K562 (cell line): ENCODE data around the gene MARS1. TPM values are rescaled to one million over a fixed set of nuclear protein-coding genes. Genes with fewer than 3 reads are reported as not detected.

ENCODE experiments used
- BRD4 ChIP-seq: fragments of 200-600 bp; sonication (generic); IDR thresholded peaks from 2 replicates; pipeline ENCODE4 v1.6.1; 2017; ENCODE audit warnings: inconsistent platforms
- CCNT2 ChIP-seq: IDR thresholded peaks from 2 replicates; pipeline ENCODE4 v1.6.1; 2011; ENCODE audit warnings: borderline replicate concordance, low read depth, mild to moderate bottlenecking, moderate library complexity, mixed read lengths, low read length; ENCODE audit not compliant: insufficient read length; ENCODE audit errors: extremely low read depth
- E2F3 ChIP-seq: fragments of 250-450 bp; sonication (Bioruptor Pico); IDR thresholded peaks from 2 replicates; pipeline ENCODE4 v1.4.0; 2020; ENCODE audit warnings: mild to moderate bottlenecking
- ELF2 ChIP-seq: fragments of 250-450 bp; sonication (Bioruptor Pico); IDR thresholded peaks from 2 replicates; pipeline ENCODE4 v1.5.0; 2021; ENCODE audit warnings: mild to moderate bottlenecking
- FOS ChIP-seq: IDR thresholded peaks from 3 replicates; pipeline ENCODE4 v1.6.1; 2011; ENCODE audit not compliant: insufficient read length; ENCODE audit errors: extremely low read depth
- HES1 ChIP-seq: fragments of 450-650 bp; IDR thresholded peaks from 2 replicates; pipeline ENCODE4 v1.6.1; 2016; ENCODE audit warnings: low read depth, mild to moderate bottlenecking, moderate library complexity
- HNRNPL ChIP-seq: fragments of 200-400 bp; formaldehyde crosslinking; IDR thresholded peaks from 2 replicates; pipeline ENCODE4 v1.6.1; 2017; ENCODE audit warnings: low read depth, mild to moderate bottlenecking, low read length
- MLLT1 ChIP-seq, 2 experiments: fragments of 450-650 bp; IDR thresholded peaks; 2 replicates each; pipeline ENCODE4 v1.6.1; 2016
- NBN ChIP-seq: fragments of 450-650 bp; IDR thresholded peaks from 2 replicates; pipeline ENCODE4 v1.6.1; 2016; ENCODE audit warnings: low read depth, mild to moderate bottlenecking
- NCOA1 ChIP-seq: fragments of 450-650 bp; IDR thresholded peaks from 2 replicates; pipeline ENCODE4 v1.6.1; 2016; ENCODE audit warnings: low read depth
- NFYB ChIP-seq: IDR thresholded peaks from 2 replicates; pipeline ENCODE4 v1.6.1; 2011; ENCODE audit warnings: mild to moderate bottlenecking, moderate library complexity; ENCODE audit not compliant: insufficient read length; ENCODE audit errors: extremely low read depth
- RBM14 ChIP-seq: fragments of 200-400 bp; formaldehyde crosslinking; IDR thresholded peaks from 2 replicates; pipeline ENCODE4 v1.6.1; 2018; ENCODE audit warnings: low read depth, mild to moderate bottlenecking, low read length, moderate library complexity, borderline replicate concordance; ENCODE audit not compliant: insufficient read depth
- RBM39 ChIP-seq: fragments of 200-400 bp; formaldehyde crosslinking; optimal IDR thresholded peaks from 2 replicates; pipeline ENCODE3; 2018; ENCODE audit warnings: low read depth, low read length
- RHOXF2B ChIP-seq: fragments of 250-450 bp; sonication (Bioruptor Pico); conservative IDR thresholded peaks from 2 replicates; pipeline ENCODE4 v1.5.1; 2021
- SIRT6 ChIP-seq: IDR thresholded peaks from one replicate; pipeline ENCODE4 v1.6.1; 2012; ENCODE audit warnings: low read depth, mild to moderate bottlenecking, control low read depth, inconsistent platforms, low read length, moderate library complexity
- SRSF7 ChIP-seq: fragments of 200-400 bp; formaldehyde crosslinking; optimal IDR thresholded peaks from 2 replicates; pipeline ENCODE3; 2017; ENCODE audit warnings: mild to moderate bottlenecking, low read depth, low read length
- TAL1 ChIP-seq: fragments of 450-650 bp; IDR thresholded peaks from 2 replicates; pipeline ENCODE4 v1.6.1; 2016; ENCODE audit warnings: mild to moderate bottlenecking
- TEAD2 ChIP-seq: fragments of 450-650 bp; IDR thresholded peaks from 2 replicates; pipeline ENCODE4 v1.6.1; 2016; ENCODE audit warnings: missing genetic modification characterization, control low read depth, missing compliant biosample characterization
- THRAP3 ChIP-seq: fragments of 450-650 bp; IDR thresholded peaks from 2 replicates; pipeline ENCODE4 v1.6.1; 2016; ENCODE audit warnings: mild to moderate bottlenecking, inconsistent platforms, borderline replicate concordance
- ZFP1 ChIP-seq: fragments of 450-650 bp; formaldehyde crosslinking; IDR thresholded peaks from 2 replicates; pipeline ENCODE4 v1.4.0; 2020; ENCODE audit warnings: mild to moderate bottlenecking, mixed read lengths
- ZSCAN29 ChIP-seq: fragments of 450-650 bp; IDR thresholded peaks from 2 replicates; pipeline ENCODE4 v1.6.1; 2017
- polyA plus RNA-seq, 8 experiments: library from polyadenylated mRNA; depleted of rRNA in 4 of 8; stranded (reverse) in 5 of 8; unstranded in 3 of 8; fragments of >200 nt; fragmentation: Nextera tagmentation in 2 of 8; fragmentation: Illumina TruSeq in 1 of 8; extraction: Ambion mirVana in 2 of 8; extraction: Trizol in 1 of 8; gene quantifications; 2 replicates each; pipeline versions ENCODE4 v1.2.1 to v1.2.3, GENCODE V29; 2011 to 2014; ENCODE audit warnings: inconsistent platforms in 1 of 8, missing spikeins in 1 of 8
- total RNA-seq, 7 experiments: library from RNA; depleted of rRNA in 6 of 7; stranded (reverse); fragments of >200 nt in 6 of 7; fragmentation: Illumina TruSeq in 2 of 7; extraction: Trizol in 2 of 7; gene quantifications; 2 replicates each; pipeline versions ENCODE4 v1.2.1 to v1.2.3, GENCODE V29; 2011 to 2021; ENCODE audit warnings: low replicate concordance in 1 of 7
- TF ChIP-seq, protein P1 (sequence below): fragments of 450-650 bp; IDR thresholded peaks from 2 replicates; pipeline ENCODE4 v1.6.1; 2016
- TF ChIP-seq, protein P2 (sequence below): IDR thresholded peaks from 3 replicates; pipeline ENCODE4 v1.6.1; 2011; ENCODE audit warnings: borderline replicate concordance, mild to moderate bottlenecking, moderate library complexity; ENCODE audit not compliant: insufficient read length; ENCODE audit errors: extremely low read depth

MARS1 gene
- total and polyA plus RNA-seq, 9 of the 15 experiments (the other 6 are each of a cell fraction or from before 2014, with no cell fraction given), result 117 to 382 (median 220) TPM

DNA sequence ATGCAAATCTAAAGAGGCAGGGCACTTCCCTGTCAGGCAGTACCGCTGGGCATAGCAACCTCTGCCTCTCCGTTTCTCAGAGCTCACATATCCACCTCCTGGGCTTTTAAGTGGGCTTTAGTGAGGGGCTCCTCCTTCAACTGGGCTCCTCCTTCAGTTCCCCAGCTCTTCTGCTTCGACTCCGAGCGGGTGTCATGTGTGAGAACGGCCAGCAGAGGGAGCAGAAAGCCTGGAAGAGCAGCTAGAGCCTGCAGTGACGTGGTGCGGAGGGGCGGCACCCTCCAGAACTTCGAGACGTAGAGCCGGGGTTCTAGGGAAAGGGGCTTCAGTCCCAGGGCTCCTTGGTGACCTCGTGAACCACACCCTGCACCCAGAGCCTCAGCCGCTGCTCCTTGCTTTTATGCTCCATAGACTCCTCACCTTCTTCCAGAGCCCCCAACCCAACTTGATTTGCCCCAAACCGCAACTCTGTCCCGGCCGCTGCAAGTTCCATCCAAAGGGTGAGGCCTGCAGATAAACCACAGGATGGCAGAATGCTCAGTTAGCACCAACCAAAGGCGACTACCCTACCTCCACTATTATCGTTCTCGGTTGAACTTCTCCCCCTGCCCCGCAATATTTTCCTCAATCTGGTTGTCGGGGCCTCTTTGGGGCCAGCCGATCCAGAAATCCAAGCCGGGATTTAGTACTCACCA is 28.7 kb upstream of the MARS1 start (continued):
- peak in 1 of 2 experiments; percentile 72; a peak in 2 of 4 replicates for TF ChIP-seq MLLT1 (IDR thresholded peaks at IDR 0.05)
- TF ChIP-seq E2F3 (CRISPR knock-in tag), result no peak
- no peak for TF ChIP-seq TAL1
- TF ChIP-seq THRAP3, result peak; percentile 68; the same call in 1 of the 2 replicates
- no peak for TF ChIP-seq CCNT2
- no peak for TF ChIP-seq ZFP1 (CRISPR knock-in tag)
- TF ChIP-seq SRSF7, result no peak
- TF ChIP-seq RBM14, result no peak
- peak; percentile 46; the same call in 1 of the 2 replicates for TF ChIP-seq NBN
- peak; percentile 73; the same call in 1 of the 2 replicates for TF ChIP-seq ZSCAN29
- TF ChIP-seq, protein P1, sequence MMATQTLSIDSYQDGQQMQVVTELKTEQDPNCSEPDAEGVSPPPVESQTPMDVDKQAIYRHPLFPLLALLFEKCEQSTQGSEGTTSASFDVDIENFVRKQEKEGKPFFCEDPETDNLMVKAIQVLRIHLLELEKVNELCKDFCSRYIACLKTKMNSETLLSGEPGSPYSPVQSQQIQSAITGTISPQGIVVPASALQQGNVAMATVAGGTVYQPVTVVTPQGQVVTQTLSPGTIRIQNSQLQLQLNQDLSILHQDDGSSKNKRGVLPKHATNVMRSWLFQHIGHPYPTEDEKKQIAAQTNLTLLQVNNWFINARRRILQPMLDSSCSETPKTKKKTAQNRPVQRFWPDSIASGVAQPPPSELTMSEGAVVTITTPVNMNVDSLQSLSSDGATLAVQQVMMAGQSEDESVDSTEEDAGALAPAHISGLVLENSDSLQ, result peak; percentile 25
- TF ChIP-seq NCOA1, result 0 out of 2 replicates have a peak, but pooled peaks have one; percentile 13
- TF ChIP-seq NFYB, result no peak
- TF ChIP-seq, protein P2, sequence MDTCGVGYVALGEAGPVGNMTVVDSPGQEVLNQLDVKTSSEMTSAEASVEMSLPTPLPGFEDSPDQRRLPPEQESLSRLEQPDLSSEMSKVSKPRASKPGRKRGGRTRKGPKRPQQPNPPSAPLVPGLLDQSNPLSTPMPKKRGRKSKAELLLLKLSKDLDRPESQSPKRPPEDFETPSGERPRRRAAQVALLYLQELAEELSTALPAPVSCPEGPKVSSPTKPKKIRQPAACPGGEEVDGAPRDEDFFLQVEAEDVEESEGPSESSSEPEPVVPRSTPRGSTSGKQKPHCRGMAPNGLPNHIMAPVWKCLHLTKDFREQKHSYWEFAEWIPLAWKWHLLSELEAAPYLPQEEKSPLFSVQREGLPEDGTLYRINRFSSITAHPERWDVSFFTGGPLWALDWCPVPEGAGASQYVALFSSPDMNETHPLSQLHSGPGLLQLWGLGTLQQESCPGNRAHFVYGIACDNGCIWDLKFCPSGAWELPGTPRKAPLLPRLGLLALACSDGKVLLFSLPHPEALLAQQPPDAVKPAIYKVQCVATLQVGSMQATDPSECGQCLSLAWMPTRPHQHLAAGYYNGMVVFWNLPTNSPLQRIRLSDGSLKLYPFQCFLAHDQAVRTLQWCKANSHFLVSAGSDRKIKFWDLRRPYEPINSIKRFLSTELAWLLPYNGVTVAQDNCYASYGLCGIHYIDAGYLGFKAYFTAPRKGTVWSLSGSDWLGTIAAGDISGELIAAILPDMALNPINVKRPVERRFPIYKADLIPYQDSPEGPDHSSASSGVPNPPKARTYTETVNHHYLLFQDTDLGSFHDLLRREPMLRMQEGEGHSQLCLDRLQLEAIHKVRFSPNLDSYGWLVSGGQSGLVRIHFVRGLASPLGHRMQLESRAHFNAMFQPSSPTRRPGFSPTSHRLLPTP, result no peak
- TF ChIP-seq RHOXF2B (CRISPR knock-in tag), result no peak
- TF ChIP-seq HNRNPL, result no peak
- no peak for TF ChIP-seq FOS
- TF ChIP-seq SIRT6, result no peak
- no peak for TF ChIP-seq RBM39
- TF ChIP-seq ELF2 (CRISPR knock-in tag), result no peak
- TF ChIP-seq HES1, result no peak
- TF ChIP-seq TEAD2, result no peak
- no peak for TF ChIP-seq BRD4
